GM21381 (cell line): Measurements from ENCODE around the gene CSTF3.
"Not testable (repeated sequence)": the region's sequence is repeated elsewhere in the genome, so short reads cannot be mapped to it uniquely, and the experiment has no call there.

ENCODE experiments used
- ATAC-seq: cut with Tn5 transposase; IDR thresholded peaks from one replicate; pipeline ENCODE4 v1.9.1; 2021; ENCODE audit warnings: mild to moderate bottlenecking, moderate library complexity; ENCODE audit not compliant: unreplicated experiment

Gene CSTF3

GRCh38 chr11:33094157-33094556 lies 67.1 kb downstream of the CSTF3 start:
- ATAC-seq: no peak

- no peak for ATAC-seq
Measured at GRCh38 chr11:33089776-33090175, 71.5 kb downstream of the CSTF3 start.

- no peak for ATAC-seq
Measured at GRCh38 chr11:33086017-33086416, 75.3 kb downstream of the CSTF3 start.

DNA sequence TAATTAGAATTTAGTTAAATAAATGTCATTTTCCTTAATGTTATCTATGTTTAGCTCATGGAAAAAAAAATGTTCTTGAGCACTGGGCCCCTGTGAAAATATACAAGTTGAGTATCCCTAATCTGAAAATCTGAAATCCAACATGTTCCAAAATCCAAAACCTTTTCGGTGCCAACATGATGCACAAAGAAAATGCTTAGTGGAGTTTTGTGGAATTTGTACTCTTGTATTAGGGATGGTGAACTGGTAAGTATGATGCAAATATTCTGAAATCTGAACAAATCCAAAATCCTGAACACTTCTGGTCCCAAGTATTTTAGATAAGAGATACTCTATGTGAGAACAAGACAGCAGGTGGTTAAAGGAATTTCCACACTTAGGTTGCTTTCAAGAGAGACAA lies 77.4 kb downstream of the CSTF3 start:
- no peak for ATAC-seq

DNA sequence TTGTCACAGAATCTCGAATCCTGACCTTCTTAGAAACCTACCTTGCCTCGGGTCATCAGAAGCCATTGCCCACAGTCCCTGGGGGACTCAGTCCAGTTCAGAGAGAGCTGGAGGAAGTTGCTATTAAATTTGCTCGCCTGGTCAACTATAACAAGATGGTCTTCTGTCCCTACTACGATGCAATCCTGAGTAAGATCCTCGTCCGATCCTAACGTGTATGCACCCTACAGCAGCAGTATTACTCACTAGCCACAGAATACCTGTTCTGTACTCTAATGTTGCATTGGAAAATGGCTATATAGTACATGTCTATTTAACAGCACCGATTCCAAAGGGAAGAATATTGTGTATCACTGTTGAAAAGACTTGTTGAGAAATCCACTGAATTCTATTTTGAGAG lies 88.8 kb downstream of the CSTF3 start:
- no peak for ATAC-seq

DNA sequence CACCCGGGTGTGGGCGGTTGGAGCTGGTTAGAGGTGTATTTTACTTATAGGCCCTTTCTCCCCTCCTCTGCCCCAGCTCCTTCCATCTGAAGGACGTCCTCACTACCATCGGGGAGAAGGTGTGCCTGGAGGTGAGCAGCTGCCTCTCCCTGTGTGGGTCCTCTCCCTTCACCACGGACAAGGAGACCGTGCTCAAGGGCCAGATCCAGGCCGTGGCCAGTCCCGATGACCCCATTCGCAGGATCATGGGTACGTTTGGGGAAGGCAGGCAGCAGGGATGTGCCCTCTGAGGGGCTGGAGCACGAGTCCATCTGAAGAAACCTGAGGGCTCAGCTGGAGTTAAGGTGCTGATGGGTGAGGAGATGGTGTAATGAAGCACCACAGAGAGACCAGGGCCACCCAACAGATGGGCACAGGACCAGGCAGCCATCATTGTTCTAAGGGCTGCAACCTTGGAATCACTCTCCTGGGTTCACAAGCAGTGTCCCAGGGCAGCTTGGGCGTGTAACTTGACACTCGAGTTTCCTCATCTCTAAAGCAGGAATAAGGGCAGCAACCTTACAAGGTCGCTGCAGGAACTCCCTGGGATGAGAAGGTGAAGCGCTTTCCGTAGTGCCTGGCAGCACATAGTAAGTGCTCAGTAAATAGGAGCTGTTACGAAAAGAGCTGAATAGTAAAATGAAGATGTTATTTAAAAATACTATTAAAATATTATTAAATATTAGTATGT lies 92.5 kb downstream of the CSTF3 start:
- ATAC-seq: no peak

DNA sequence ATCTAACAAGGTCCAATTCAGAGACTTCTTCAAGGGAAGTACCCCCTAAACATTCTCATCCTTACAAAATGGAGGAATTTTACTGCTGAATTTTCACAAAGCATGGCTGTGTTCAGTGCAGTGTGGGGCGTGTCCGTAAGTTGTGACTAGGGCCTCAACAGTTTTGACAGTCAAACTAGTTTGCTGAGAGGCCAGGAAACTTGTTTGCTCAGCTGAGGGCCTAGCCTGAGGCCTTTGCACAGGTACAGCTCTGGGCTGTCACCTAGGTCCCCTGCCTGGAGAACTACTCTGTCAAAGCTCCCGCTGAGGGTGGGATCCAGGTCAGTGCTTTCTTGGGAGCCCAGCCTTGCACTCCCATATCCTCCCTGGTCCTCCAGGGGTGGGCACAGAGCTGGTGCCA lies 94.0 kb downstream of the CSTF3 start:
- ATAC-seq: no peak

- no peak for ATAC-seq
Measured at GRCh38 chr11:33065445-33066178, 95.7 kb downstream of the CSTF3 start.

GRCh38 chr11:33064866-33065265 lies 96.4 kb downstream of the CSTF3 start:
- no peak for ATAC-seq

DNA sequence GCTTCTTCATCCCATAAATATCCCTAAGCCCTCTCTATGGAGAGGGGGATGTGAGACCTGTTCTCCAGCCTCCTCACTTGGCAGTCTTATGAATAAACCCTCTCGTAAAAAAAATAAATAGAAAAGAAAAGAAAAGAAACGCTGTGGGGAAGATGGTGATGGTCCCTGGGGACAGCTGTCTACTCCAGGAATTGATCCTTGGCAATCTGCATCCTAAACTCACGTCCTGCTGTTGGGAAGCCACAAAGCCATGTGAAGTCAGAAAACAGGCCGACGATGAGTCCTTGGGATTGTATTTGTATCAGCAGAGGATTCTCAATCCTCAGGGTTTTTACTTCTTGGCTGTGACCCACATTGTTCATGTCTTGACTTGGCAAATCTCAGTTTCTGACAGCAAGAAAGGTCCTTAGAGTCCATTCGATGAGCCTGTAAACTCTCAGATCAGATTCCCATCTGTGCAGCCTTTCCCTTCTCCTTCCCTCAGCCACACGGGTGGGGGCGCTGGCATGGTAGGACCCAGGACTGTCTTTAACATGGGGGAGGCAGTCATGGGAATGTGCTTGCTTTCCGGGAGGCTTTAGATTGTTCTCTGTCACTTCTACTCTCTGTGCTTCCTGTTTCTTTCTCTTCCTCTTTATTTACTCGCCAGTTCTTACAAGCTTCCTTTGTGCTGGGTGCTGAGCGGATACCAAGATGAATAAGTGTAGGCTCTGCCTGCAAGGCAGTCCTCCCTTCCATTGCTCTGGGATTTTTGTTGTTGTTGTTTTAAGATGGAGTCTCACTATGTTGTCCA lies 97.1 kb downstream of the CSTF3 start:
- no peak for ATAC-seq

- peak; percentile 41 for ATAC-seq
Measured at GRCh38 chr11:33063326-33063881, 97.9 kb downstream of the CSTF3 start.

DNA sequence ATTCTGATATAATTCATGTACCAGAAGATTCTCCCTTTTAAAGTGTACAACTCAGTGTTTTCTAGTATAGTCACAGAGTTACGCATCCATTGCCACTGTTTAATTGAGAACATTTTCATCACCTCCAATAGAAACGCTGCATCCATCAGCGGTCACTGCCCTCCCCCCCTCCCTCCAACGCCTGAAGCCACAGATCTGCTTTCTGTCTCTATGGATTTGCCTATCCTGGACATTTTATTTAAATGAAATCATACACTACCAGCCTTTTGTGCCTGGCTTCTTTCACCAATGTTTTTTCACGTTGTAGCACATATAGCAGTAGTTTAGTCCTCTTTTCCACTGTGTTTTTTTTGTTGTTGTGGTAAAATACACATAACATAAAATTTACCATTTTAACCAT lies 99.1 kb downstream of the CSTF3 start:
- ATAC-seq: no peak

GRCh38 chr11:33060271-33060670 lies 101.0 kb downstream of the CSTF3 start:
- ATAC-seq: no peak

- no peak for ATAC-seq
Measured at GRCh38 chr11:33059331-33060007, 101.8 kb downstream of the CSTF3 start.

- no peak for ATAC-seq
Measured at GRCh38 chr11:33057284-33057683, 104.0 kb downstream of the CSTF3 start.

- no peak for ATAC-seq
Measured at GRCh38 chr11:33055375-33055774, 105.9 kb downstream of the CSTF3 start.

DNA sequence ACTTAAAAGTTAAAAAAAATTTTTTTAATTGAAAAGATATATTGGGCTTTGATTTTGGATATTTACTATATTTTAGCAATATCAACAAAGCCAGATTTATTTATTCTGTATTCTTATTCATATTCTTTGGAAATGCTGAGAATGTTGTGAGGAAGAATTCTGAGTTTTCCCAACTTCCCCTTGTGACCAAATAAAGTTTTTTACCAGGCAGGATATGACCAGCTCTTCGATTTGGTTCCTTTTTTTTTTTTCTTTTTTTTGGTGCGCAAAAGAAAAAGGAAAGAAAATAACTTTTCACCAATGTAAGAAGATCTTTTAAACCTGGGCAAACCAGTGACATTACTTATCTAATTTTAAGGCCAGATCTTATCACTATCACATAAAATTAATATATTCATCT lies 109.0 kb downstream of the CSTF3 start:
- no peak for ATAC-seq

GRCh38 chr11:33049565-33050408 lies 111.5 kb downstream of the CSTF3 start:
- not testable (repeated sequence) for ATAC-seq

DNA sequence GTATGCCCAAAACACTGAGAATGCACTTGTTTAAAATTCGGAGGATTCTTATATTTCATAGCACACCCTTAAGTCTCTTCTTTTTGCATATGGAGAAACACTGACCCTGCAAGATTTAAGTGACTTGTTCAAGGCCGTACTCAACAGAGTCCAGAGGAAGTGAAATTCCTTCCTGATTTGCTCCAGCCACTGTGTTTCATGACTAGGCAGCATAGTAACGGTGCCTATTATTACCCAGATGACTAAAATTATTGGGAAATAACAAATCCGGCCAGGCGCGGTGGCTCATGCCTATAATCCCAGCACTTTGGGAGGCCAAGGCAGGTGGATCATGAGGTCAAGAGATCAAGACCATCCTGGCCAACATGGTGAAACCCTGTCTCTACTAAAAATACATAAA lies 112.6 kb downstream of the CSTF3 start:
- not testable (repeated sequence) for ATAC-seq
